Common myeloid progenitor, CD34-positive (primary cell): Measurements from ENCODE around the gene LYSET.

Experiments used
- CTCF ChIA-PET: fragments of 350-600 bp; sonication (Branson Sonifier 250); formaldehyde crosslinking; loops from one replicate; lab custom pipeline; 2021; ENCODE audit warnings: antibody characterized with exemption; lab: Charles Lee
- POLR2A ChIA-PET: fragments of 350-600 bp; sonication (Branson Sonifier 250); formaldehyde crosslinking; loops from one replicate; lab custom pipeline; 2021; ENCODE audit warnings: antibody characterized with exemption; lab: Charles Lee
- DNase-seq, 3 donors: peaks; one replicate each; pipeline versions ENCODE4 v3.0.0 to v3.0.0-alpha.2; 2013
- H3K27ac ChIP-seq, 2 experiments: 1 replicate in 1 of 2; 2 replicates in 1 of 2; pipeline ENCODE4 v1.7.0; 2013; ENCODE audit warnings: inconsistent platforms in 2 of 2, low read length in 2 of 2, mild to moderate bottlenecking in 2 of 2, low read depth in 1 of 2, moderate library complexity in 1 of 2; ENCODE audit not compliant: severe bottlenecking in 2 of 2, insufficient read depth in 1 of 2, poor library complexity in 1 of 2
- H3K27me3 ChIP-seq, 5 experiments: replicated peaks in 2 of 5; 1 replicate in 3 of 5; 2 replicates in 2 of 5; pipeline versions ENCODE4 v1.6.1 to v1.7.0; 2013; ENCODE audit warnings: low read length in 4 of 5, mild to moderate bottlenecking in 2 of 5, moderate library complexity in 2 of 5, inconsistent platforms in 1 of 5; ENCODE audit not compliant: insufficient read depth in 5 of 5, control insufficient read depth in 4 of 5
- H3K36me3 ChIP-seq, 4 experiments: 1 replicate in 2 of 4; 2 replicates in 2 of 4; pipeline versions ENCODE4 v1.6.1 to v1.7.0; 2013; ENCODE audit warnings: low read length in 3 of 4, control low read depth in 1 of 4, mild to moderate bottlenecking in 1 of 4; ENCODE audit not compliant: control insufficient read depth in 4 of 4, insufficient read depth in 4 of 4
- H3K4me1 ChIP-seq, 4 experiments: 1 replicate in 3 of 4; 2 replicates in 1 of 4; pipeline versions ENCODE4 v1.6.1 to v1.7.1; 2013; ENCODE audit warnings: low read length in 3 of 4, mild to moderate bottlenecking in 3 of 4, control low read depth in 1 of 4, inconsistent platforms in 1 of 4, moderate library complexity in 1 of 4; ENCODE audit not compliant: control insufficient read depth in 4 of 4, insufficient read depth in 4 of 4; ENCODE audit errors: control extremely low read depth in 1 of 4
- H3K4me3 ChIP-seq, 7 experiments: 1 replicate in 4 of 7; 2 replicates in 3 of 7; pipeline versions ENCODE4 v1.5.1 to v1.7.0; 2013; ENCODE audit warnings: mild to moderate bottlenecking in 7 of 7, low read length in 6 of 7, moderate library complexity in 6 of 7, inconsistent platforms in 2 of 7, low read depth in 2 of 7, control low read depth in 1 of 7; ENCODE audit not compliant: insufficient read depth in 4 of 7, control insufficient read depth in 1 of 7; ENCODE audit errors: extremely low read depth in 1 of 7
- H3K9me3 ChIP-seq, 5 experiments: 1 replicate in 4 of 5; 2 replicates in 1 of 5; pipeline versions ENCODE4 v1.6.1 to v1.7.1; 2013; ENCODE audit warnings: low read length in 4 of 5, mild to moderate bottlenecking in 2 of 5, inconsistent platforms in 1 of 5, low read depth in 1 of 5, moderate library complexity in 1 of 5; ENCODE audit not compliant: control insufficient read depth in 4 of 5, insufficient read depth in 2 of 5; ENCODE audit errors: control extremely low read depth in 1 of 5
- WGBS: methylation state at CpG from one replicate; pipeline ENCODE4 v1.1.5; 2013; ENCODE audit not compliant: insufficient coverage; 5-methylcytosine and 5-hydroxymethylcytosine counted together

LYSET gene

GRCh38 chr14:93146119-93146518, 39.0 kb upstream of the LYSET start:
- Histone ChIP-seq H3K4me3 (no peak overlapping the region), H3K4me1 (peaks cover 0 to 7% (median 0%) of the 10 kb centered on the region in 4 experiments), H3K36me3 (no peaks in the 10 kb centered on the region), H3K27ac (no peak overlapping the region), H3K27me3 (no peaks in the 10 kb centered on the region), H3K9me3 (no peaks in the 10 kb centered on the region)
- CTCF ChIA-PET = interaction anchor here (0.7 to 4.6 kb wide), 3 partner anchors 14 to 32 kb away, joined by 4 to 20 read pairs (median 7); no protein-coding TSS in a partner anchor
- DNase-seq = no peak
- POLR2A ChIA-PET = no interaction called here
- WGBS = 91% methylated on average over 9 of the region's 9 CpGs

- Histone ChIP-seq H3K4me1 (peaks cover 0 to 9% (median 0%) of the 10 kb centered on the region in 4 experiments), H3K9me3 (no peaks in the 10 kb centered on the region), H3K36me3 (no peaks in the 10 kb centered on the region), H3K27ac (no peak overlapping the region), H3K4me3 (no peak overlapping the region), H3K27me3 (no peaks in the 10 kb centered on the region)
- 89% methylated on average over 8 of the region's 8 CpGs for WGBS
- no peak for DNase-seq
- CTCF ChIA-PET = no interaction called here
- POLR2A ChIA-PET = no interaction called here
Observed at GRCh38 chr14:93148979-93149378, 36.1 kb upstream of the LYSET start.

- ChIA-PET POLR2A (no interaction called here), CTCF (no interaction called here)
- Histone ChIP-seq H3K36me3 (no peaks in the 10 kb centered on the region), H3K27me3 (no peaks in the 10 kb centered on the region), H3K4me1 (peaks cover 0 to 9% (median 0%) of the 10 kb centered on the region in 4 experiments), H3K4me3 (no peak overlapping the region), H3K9me3 (no peaks in the 10 kb centered on the region), H3K27ac (no peak overlapping the region)
- DNase-seq = no peak
- WGBS = 57% methylated on average over 13 of the region's 16 CpGs
Observed at GRCh38 chr14:93150227-93151208, 34.6 kb upstream of the LYSET start.

GRCh38 chr14:93153121-93153520, 32.0 kb upstream of the LYSET start:
- no peak for DNase-seq
- H3K27ac ChIP-seq = no peak overlapping the region
- ChIA-PET CTCF (interaction anchor here (1.0 to 2.3 kb wide), 2 partner anchors 20 to 39 kb away, joined by 3 to 6 read pairs; no protein-coding TSS in a partner anchor), POLR2A (no interaction called here)
- H3K4me1 ChIP-seq = peaks cover 0 to 9% (median 0%) of the 10 kb centered on the region in 4 experiments
- no peaks in the 10 kb centered on the region for H3K36me3 ChIP-seq
- no peaks in the 10 kb centered on the region for H3K27me3 ChIP-seq
- H3K4me3 ChIP-seq = no peak overlapping the region
- WGBS = 100% methylated on average over 3 of the region's 7 CpGs
- H3K9me3 ChIP-seq = no peaks in the 10 kb centered on the region

GRCh38 chr14:93155667-93156066, 29.4 kb upstream of the LYSET start:
- no peaks in the 10 kb centered on the region for H3K27me3 ChIP-seq
- no peaks in the 10 kb centered on the region for H3K9me3 ChIP-seq
- no CpG with 5 or more reads among the region's 2 CpGs for WGBS
- no peak overlapping the region for H3K4me3 ChIP-seq
- DNase-seq = no peak
- ChIA-PET CTCF (no interaction called here), POLR2A (no interaction called here)
- H3K36me3 ChIP-seq = no peaks in the 10 kb centered on the region
- no peak overlapping the region for H3K27ac ChIP-seq
- peaks cover 0 to 3% (median 0%) of the 10 kb centered on the region in 4 experiments for H3K4me1 ChIP-seq

GRCh38 chr14:93156693-93157369, 28.3 kb upstream of the LYSET start:
- DNase-seq = no peak
- Histone ChIP-seq H3K9me3 (no peaks in the 10 kb centered on the region), H3K4me3 (no peak overlapping the region), H3K27ac (no peak overlapping the region), H3K27me3 (no peaks in the 10 kb centered on the region), H3K36me3 (no peaks in the 10 kb centered on the region), H3K4me1 (no peaks in the 10 kb centered on the region)
- 97% methylated on average over 8 of the region's 8 CpGs for WGBS
- POLR2A ChIA-PET = no interaction called here
- CTCF ChIA-PET = interaction anchor here (1.1 to 1.3 kb wide), 3 partner anchors 19 to 205 kb away, joined by 3 to 4 read pairs (median 3); no protein-coding TSS in a partner anchor
